Lower leg skin (tissue), 3 donors: ENCODE measurements around the gene DAAM1.

Experiments used
- POLR2A ChIP-seq, 2 donors: fragments of 450-650 bp; IDR thresholded peaks; one replicate each; pipeline ENCODE4 v1.6.1; 2016 to 2017; ENCODE audit warnings: antibody characterized with exemption in 2 of 2, mild to moderate bottlenecking in 1 of 2, moderate library complexity in 1 of 2
- TF ChIP-seq, protein P1 (sequence below), 3 donors: fragments of 450-650 bp; IDR thresholded peaks; one replicate each; pipeline ENCODE4 v1.5.1; 2016; ENCODE audit warnings: antibody characterized with exemption in 3 of 3, mild to moderate bottlenecking in 3 of 3, moderate library complexity in 2 of 3

DNA sequence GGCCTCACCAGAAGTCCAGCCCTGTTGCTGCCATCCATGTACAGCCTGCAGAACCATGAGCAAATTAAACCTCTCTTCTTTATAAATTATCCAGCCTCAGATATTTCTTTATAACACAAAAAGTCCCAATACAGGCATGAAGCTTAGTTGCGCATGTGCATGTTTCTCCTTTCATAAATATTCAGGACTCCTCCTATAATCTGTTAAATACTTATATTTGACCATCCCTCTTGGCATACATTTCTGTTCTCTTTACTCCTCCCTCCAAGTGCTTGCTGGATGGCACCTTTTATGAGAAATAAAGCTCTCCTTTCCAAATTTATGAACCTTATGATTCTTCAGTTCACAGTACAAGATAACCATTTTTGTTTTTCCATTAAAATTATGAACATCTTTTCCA is 20.5 kb downstream of the DAAM1 start:
- TF ChIP-seq, protein P1, sequence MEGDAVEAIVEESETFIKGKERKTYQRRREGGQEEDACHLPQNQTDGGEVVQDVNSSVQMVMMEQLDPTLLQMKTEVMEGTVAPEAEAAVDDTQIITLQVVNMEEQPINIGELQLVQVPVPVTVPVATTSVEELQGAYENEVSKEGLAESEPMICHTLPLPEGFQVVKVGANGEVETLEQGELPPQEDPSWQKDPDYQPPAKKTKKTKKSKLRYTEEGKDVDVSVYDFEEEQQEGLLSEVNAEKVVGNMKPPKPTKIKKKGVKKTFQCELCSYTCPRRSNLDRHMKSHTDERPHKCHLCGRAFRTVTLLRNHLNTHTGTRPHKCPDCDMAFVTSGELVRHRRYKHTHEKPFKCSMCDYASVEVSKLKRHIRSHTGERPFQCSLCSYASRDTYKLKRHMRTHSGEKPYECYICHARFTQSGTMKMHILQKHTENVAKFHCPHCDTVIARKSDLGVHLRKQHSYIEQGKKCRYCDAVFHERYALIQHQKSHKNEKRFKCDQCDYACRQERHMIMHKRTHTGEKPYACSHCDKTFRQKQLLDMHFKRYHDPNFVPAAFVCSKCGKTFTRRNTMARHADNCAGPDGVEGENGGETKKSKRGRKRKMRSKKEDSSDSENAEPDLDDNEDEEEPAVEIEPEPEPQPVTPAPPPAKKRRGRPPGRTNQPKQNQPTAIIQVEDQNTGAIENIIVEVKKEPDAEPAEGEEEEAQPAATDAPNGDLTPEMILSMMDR (IDR thresholded peaks at IDR 0.05), result no peak
- no peak for TF ChIP-seq POLR2A (IDR thresholded peaks at IDR 0.05)
